ENCODE results near the gene RAC2. TPM values are rescaled to one million over a fixed set of nuclear protein-coding genes. Genes with fewer than 3 reads are reported as not detected.
"Not testable (repeated sequence)": the region's sequence is repeated elsewhere in the genome, so short reads cannot be mapped to it uniquely, and the experiment has no call there.

Gene RAC2
- total RNA-seq, 1 donor from 2014 or later = 4.8 TPM

DNA sequence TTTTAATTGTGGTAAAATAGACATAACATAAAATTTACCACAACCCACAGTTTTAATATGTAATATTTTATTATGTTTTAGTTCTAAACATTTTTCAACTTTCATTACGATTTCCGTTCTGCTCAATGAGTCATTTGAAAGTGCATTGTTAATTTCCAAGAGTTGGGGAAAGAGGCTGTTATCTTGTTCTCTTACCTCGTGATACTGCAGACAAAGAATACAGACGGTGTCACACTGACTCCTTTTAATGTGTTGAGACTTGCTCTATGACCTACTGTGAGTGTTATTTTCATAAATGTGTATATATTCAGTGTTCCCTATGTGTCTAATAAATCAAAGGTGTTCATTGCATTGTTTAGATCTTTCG lies 10.8 kb upstream of the RAC2 start:
- DNase-seq = no peak

GRCh38 chr22:37254209-37254866 lies 10.3 kb upstream of the RAC2 start:
- DNase-seq = no peak

DNA sequence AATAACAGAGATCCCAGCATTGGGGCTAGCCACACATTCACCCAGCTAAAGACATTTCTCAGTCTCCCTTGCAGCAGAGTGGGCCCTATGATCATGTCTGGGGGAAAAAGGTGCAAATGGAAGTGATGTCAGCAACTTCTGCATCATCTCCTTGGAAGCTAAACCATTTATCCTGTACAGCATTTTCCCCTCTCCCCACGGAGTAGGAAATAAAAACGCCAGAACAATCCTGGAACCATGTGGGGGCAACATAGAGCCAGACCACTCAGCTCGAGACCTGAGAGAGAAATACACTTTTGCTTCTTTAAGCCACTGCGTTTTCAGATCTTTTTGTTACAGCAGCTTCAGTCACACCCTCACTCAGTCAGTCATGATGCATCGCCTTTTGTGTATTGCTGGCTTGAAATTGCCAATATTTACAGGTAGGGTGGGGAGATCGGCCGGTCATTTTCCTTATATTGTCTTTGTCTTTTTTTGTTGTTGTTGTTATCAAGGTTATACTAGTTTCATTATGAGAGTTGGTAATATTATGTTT lies 9.1 kb upstream of the RAC2 start:
- DNase-seq = no peak

DNA sequence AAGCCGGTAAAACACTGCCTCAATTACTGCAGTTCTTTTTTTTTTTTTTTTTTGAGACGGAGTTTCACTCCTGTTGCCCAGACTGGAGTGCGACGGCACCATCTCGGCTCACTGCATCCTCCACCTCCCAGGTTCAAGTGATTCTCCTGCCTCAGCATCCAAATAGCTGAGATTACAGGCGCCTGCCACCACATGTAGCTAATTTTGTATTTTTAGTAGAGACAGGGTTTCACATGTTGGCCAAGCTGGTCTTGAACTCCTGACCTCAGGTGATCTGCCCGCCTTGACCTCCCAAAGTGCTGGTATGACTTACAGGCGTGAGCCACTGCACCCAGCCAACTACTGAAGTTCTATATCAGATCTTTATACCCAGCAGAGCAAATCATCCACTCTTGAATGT lies 7.8 kb upstream of the RAC2 start:
- DNase-seq = not testable (repeated sequence)

DNA sequence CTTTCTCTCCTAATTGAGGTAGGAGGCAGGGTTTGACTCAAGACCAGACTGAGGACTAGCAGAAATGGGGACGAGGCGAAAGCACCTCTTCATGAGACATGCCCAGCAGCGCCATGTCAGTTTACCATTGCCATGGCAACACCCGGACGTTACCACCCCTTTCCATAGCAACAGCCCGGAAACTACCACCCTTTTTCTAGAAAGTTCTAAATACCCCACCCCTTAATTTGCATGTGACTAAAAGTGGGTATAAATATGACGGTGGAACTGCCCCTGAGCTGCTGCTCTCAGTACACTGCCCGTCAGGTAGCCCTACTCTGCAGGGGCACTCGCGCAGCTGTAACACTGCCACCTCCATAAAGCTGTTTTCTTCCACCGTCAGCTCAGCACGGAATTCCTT lies 5.9 kb upstream of the RAC2 start:
- DNase-seq = no peak

- DNase-seq = no peak
Measured at GRCh38 chr22:37248251-37248650, 4.2 kb upstream of the RAC2 start.

DNA sequence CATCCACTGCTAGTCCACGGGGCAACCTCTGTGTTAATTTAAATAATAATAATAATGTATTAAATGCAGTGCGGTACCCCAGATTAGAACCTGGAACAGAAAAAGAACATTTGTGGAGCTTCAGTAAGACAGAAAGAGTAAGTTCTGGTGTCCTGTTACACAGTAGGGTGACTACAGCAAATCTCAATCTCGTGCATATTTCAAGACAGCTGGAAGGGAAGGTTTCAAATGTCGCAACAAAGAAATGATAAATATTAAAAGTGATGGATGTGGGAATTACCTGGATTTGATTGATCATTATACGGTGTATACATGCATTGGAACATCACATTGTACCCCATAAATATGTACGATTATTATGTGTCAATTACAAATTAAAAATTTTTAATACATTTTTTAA lies 1.7 kb upstream of the RAC2 start:
- DNase-seq = no peak

GRCh38 chr22:37244922-37245722 lies 1.1 kb upstream of the RAC2 start:
- no peak for DNase-seq

GRCh38 chr22:37243402-37244113 lies 511 bp downstream of the RAC2 start:
- no peak for DNase-seq

- no peak for DNase-seq
Measured at GRCh38 chr22:37242395-37242918, 1.6 kb downstream of the RAC2 start.

GRCh38 chr22:37241351-37242142 lies 2.5 kb downstream of the RAC2 start:
- no peak for DNase-seq

- no peak for DNase-seq
Measured at GRCh38 chr22:37240941-37241320, 3.1 kb downstream of the RAC2 start.

DNA sequence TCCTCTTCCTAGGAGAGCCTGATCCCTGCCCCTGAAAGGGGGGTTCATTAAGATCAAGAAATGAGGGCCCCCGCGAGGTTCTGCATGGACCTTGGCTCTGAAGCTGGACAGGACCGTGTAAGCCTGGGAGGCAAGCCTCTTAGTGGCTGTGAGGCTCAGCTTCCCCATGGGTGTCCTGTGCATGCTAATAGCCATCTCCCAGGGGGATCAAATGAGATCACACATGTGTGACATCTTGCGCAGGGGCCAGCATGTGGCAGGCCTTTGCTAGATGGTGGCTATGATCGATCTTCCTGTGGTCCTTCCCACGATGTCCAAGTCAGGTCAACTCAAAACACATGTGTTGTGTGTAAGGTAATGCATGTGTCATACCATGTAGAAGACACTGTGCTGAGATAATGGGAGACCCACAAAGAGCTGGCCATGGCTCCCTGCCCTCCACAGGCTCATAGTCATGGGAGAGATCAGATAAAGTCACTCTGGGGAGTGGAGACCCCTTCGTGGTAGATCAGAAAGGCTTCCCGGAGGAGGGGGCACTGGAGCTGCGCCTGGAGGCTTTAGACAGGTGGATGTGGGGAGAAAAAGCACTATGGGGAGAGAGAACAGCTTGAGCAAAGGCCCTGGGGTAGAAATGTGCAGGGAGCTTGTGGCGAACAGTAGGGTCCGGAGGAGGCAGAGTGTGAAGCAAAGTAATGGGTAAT lies 3.7 kb downstream of the RAC2 start:
- DNase-seq = no peak

- no peak for DNase-seq
Measured at GRCh38 chr22:37239336-37240239, 4.5 kb downstream of the RAC2 start.

- DNase-seq = peak; percentile 28
Measured at GRCh38 chr22:37237371-37238268, 6.4 kb downstream of the RAC2 start.

DNA sequence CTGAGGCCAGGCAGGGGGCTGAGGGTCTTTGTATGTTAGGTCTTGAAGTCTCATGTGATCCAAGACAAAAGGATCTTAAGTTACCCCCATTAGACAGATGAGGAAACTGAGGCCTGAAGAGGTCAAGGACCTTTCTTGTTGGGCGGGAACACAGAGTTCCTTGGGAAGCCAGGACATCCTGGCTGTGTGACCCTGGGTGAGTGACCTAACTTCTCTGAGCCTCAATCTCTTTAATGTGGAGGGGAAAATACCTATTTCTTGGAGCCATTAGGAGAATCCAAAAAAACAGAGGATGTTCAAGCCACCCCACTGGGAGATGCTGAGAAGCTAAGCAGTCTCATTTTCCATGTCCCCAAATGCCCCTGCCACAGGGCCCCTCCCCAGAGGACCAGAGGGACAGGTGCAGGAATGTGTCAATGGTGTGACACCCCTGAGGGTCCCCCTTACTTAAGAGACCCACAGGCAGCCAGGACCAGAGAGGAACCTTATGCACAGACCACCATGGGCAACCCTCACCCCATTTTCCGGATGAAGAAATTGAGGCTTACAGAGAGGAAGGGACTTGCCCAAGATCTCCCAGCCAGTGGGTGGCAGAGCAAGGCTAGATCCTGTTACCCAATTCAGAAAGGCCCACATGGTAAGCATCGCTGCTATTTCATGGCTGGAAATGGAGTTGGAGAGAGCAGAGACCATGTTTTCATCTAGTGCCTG lies 8.0 kb downstream of the RAC2 start:
- DNase-seq = no peak

DNA sequence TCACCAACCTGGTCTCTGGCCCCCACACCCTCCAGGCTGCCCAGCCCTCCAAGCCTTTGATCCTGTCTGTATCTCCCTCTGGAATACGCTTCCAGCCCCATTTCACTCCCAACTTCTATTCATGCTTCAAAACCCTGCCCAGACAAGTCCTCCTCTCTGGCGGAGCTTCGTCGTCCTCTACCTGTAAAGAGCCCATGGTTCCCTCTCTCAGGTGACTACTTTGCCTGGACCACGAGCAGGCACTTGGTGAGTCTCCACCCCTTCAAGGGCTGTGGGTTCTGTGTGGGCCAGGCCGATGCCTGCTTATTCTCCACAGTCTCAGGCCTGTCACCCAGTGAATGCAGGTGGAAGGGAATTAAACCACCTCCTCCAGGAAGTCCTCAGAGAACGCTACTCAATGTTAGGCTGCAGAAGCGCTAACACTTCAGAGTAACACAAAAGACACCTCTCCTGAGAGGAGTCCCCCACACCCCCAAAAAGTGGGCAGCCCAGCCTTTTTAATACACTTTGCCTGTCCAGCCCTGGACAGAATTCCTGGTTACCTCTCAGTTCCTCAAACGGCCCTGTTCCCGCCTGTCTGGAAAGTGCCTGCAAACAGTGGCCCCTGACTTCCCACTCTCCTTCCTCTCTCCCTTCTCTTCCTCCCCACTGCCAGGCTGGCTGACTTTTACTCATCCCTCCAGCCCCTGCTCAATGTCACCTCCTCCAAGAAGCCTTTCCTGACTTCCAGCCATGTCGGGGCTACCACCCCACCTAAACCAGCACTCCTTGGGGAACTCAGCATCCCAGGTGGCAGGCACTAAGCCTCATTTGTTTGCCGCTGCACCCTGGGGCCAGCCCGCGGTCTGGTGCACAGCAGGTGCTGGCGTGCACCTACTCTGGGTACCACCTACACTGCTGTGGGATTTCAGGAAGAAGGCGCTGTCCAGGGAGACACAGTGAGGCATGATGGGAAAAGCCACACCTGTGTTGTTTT lies 9.0 kb downstream of the RAC2 start:
- no peak for DNase-seq

Measured in tongue (tissue), 2 donors.